A549 (cell line): Measurements from ENCODE around the gene SNX3.

ENCODE experiments used
- CTCF ChIP-seq: fragments of >200 bp; sonication (Bioruptor Twin); formaldehyde crosslinking; IDR thresholded peaks from 3 replicates; pipeline ENCODE4 v1.5.1; 2016
- HDAC2 ChIP-seq: fragments of 200-600 bp; sonication (generic); IDR thresholded peaks from 2 replicates; pipeline ENCODE4 v1.6.1; 2016
- MAX ChIP-seq: IDR thresholded peaks from 2 replicates; pipeline ENCODE4 v1.6.1; 2012
- POLR2A ChIP-seq: IDR thresholded peaks from 2 replicates; pipeline ENCODE4 v1.6.1; 2012; ENCODE audit warnings: mild to moderate bottlenecking, low read length
- REST ChIP-seq: fragments of 200-600 bp; sonication (generic); IDR thresholded peaks from 2 replicates; pipeline ENCODE4 v1.6.1; 2016; ENCODE audit warnings: antibody characterized with exemption, mild to moderate bottlenecking, moderate library complexity
- SREBF2 ChIP-seq: fragments of 450-650 bp; IDR thresholded peaks from 2 replicates; pipeline ENCODE4 v1.6.1; 2014; ENCODE audit warnings: mild to moderate bottlenecking, moderate library complexity
- USF2 ChIP-seq: fragments of 450-650 bp; IDR thresholded peaks from 2 replicates; pipeline ENCODE4 v1.6.1; 2014; ENCODE audit warnings: antibody characterized with exemption
- ZC3H11A ChIP-seq: fragments of 450-650 bp; IDR thresholded peaks from 2 replicates; pipeline ENCODE4 v1.6.1; 2014; ENCODE audit warnings: antibody characterized with exemption, mild to moderate bottlenecking
- ZFP36 ChIP-seq: fragments of 450-650 bp; IDR thresholded peaks from 2 replicates; pipeline ENCODE4 v1.6.1; 2014; ENCODE audit warnings: borderline replicate concordance; ENCODE audit not compliant: partially characterized antibody

GRCh38 chr6:108179741-108180140 lies 81.1 kb downstream of the SNX3 start:
- TF ChIP-seq REST, result no peak
- TF ChIP-seq ZC3H11A, result no peak
- no peak for TF ChIP-seq SREBF2
- no peak for TF ChIP-seq HDAC2
- TF ChIP-seq ZFP36, result no peak
- TF ChIP-seq POLR2A, result no peak
- TF ChIP-seq CTCF, result no peak
- no peak for TF ChIP-seq MAX
- TF ChIP-seq USF2, result no peak
